GM12878 (cell line): ENCODE measurements around the gene CFAP53.

Experiments used
- CBX3 ChIP-seq: fragments of 200-600 bp; sonication (generic); IDR thresholded peaks from 2 replicates; pipeline ENCODE4 v1.6.1; 2016; ENCODE audit warnings: low read depth, borderline replicate concordance
- MYC ChIP-seq: IDR thresholded peaks from 2 replicates; pipeline ENCODE4 v1.6.1; 2011; ENCODE audit warnings: mild to moderate bottlenecking, low read length, moderate library complexity, inconsistent platforms; ENCODE audit not compliant: insufficient read depth, insufficient replicate concordance, insufficient read length, severe bottlenecking
- NFIC ChIP-seq: IDR thresholded peaks from 2 replicates; pipeline ENCODE4 v1.6.1; 2012; ENCODE audit warnings: low read depth, mild to moderate bottlenecking, inconsistent platforms, low read length, moderate library complexity

- TF ChIP-seq MYC (no peak), NFIC (no peak), CBX3 (no peak)
Measured at GRCh38 chr18:50249576-50249975, 16.7 kb downstream of the CFAP53 start.
